ENCODE data around the gene IGF1R.

GRCh38 chr15:98899272-98900021, 251.1 kb downstream of the IGF1R start:
- TF ChIP-seq CTCF (IDR thresholded peaks at IDR 0.05) = no peak
- TF ChIP-seq POLR2A (IDR thresholded peaks at IDR 0.05) = no peak
